Spleen (tissue), 7 donors: ENCODE measurements around the gene ARPC5.

Experiments used
- CTCF ChIP-seq, 11 experiments: fragments of 200-600 bp in 7 of 11; fragments of 450-650 bp in 4 of 11; sonication (generic) in 4 of 11; IDR thresholded peaks in 8 of 11; conservative IDR thresholded peaks in 3 of 11; 1 replicate in 7 of 11; 2 replicates in 4 of 11; pipeline versions ENCODE4 v1.4.0 to v1.8.0; 2016 to 2021; ENCODE audit warnings: antibody characterized with exemption in 11 of 11, inconsistent platforms in 4 of 11, mild to moderate bottlenecking in 1 of 11
- POLR2A ChIP-seq, 3 donors: fragments of 450-650 bp; IDR thresholded peaks; one replicate each; pipeline ENCODE4 v1.5.1; 2017; ENCODE audit warnings: antibody characterized with exemption in 3 of 3, mild to moderate bottlenecking in 1 of 3
- donor health status: DM: no; HTN: no; CAD: no; lungs with moderate emphysema.
- donor health status: DM: no; HTN: no; CAD: no.
- donor health status: DM: no; HTN: no; CAD: no.

GRCh38 chr1:183632964-183633363 lies 2.6 kb downstream of the ARPC5 start:
- TF ChIP-seq CTCF (IDR thresholded peaks at IDR 0.05 in 8 of 11, conservative IDR thresholded peaks at IDR 0.05 in 3 of 11), result no peak
- no peak for TF ChIP-seq POLR2A (IDR thresholded peaks at IDR 0.05)
